HG03378 (cell line): ENCODE data around the gene SYCE3.

Experiments used
- ATAC-seq: cut with Tn5 transposase; IDR thresholded peaks from one replicate; pipeline ENCODE4 v1.9.1; 2021; ENCODE audit warnings: mild to moderate bottlenecking, moderate library complexity; ENCODE audit not compliant: unreplicated experiment

Gene SYCE3

GRCh38 chr22:50532824-50533796 lies 29.6 kb downstream of the SYCE3 start:
- no peak for ATAC-seq

GRCh38 chr22:50531962-50532674 lies 30.6 kb downstream of the SYCE3 start:
- ATAC-seq = no peak

- no peak for ATAC-seq
Observed at GRCh38 chr22:50531546-50531961, 31.2 kb downstream of the SYCE3 start.

- no peak for ATAC-seq
Observed at GRCh38 chr22:50530877-50531545, 31.7 kb downstream of the SYCE3 start.

GRCh38 chr22:50530580-50530876 lies 32.2 kb downstream of the SYCE3 start:
- ATAC-seq = no peak

- no peak for ATAC-seq
Observed at GRCh38 chr22:50529897-50530579, 32.7 kb downstream of the SYCE3 start, which contains the start of gene TYMP. TYMP (minus strand) TSS chr22:50530012; CDS start chr22:50529709, 303 bp downstream.

GRCh38 chr22:50529416-50529896 lies 33.3 kb downstream of the SYCE3 start:
- no peak for ATAC-seq

GRCh38 chr22:50528682-50529415 lies 33.9 kb downstream of the SYCE3 start:
- no peak for ATAC-seq

- no peak for ATAC-seq
Observed at GRCh38 chr22:50527921-50528681, 34.6 kb downstream of the SYCE3 start.

GRCh38 chr22:50526834-50527801 lies 35.6 kb downstream of the SYCE3 start:
- ATAC-seq = no peak

- ATAC-seq = peak; percentile 18
Observed at GRCh38 chr22:50526108-50526833, 36.4 kb downstream of the SYCE3 start.

- ATAC-seq = peak; percentile 9
Observed at GRCh38 chr22:50525858-50526107, 36.9 kb downstream of the SYCE3 start.

- ATAC-seq = peak; percentile 31
Observed at GRCh38 chr22:50525104-50525857, 37.4 kb downstream of the SYCE3 start, which contains the start of gene SCO2. SCO2 (minus strand) TSS chr22:50525598; CDS start chr22:50524411, 1,187 bp downstream.

GRCh38 chr22:50524676-50525103 lies 38.0 kb downstream of the SYCE3 start:
- ATAC-seq = no peak

- no peak for ATAC-seq
Observed at GRCh38 chr22:50523806-50524675, 38.7 kb downstream of the SYCE3 start.

GRCh38 chr22:50523458-50523805 lies 39.3 kb downstream of the SYCE3 start:
- ATAC-seq = no peak
